Fibroblast of mammary gland (primary cell): ENCODE measurements around the gene DIP2C.
A peak's percentile ranks its signal among the peaks of the same experiment; 100 is the strongest.

Experiments used
- DNase-seq: peaks from one replicate; pipeline ENCODE4 v3.0.0-alpha.2; 2010; ENCODE audit warnings: low read depth
- H3K4me3 ChIP-seq: 2 replicates; pipeline ENCODE4 v1.5.1; 2011; ENCODE audit warnings: low read depth, mild to moderate bottlenecking, low read length, moderate library complexity; ENCODE audit not compliant: control insufficient read depth
- CTCF ChIP-seq: conservative IDR thresholded peaks from 2 replicates; pipeline ENCODE4 v1.5.1; 2011; ENCODE audit warnings: low read depth, low read length, inconsistent platforms; ENCODE audit not compliant: control insufficient read depth, insufficient read depth

The DIP2C gene

GRCh38 chr10:529468-530230, 159.8 kb downstream of the DIP2C start:
- no peak for DNase-seq
- TF ChIP-seq CTCF: no peak
- no peak overlapping the region for H3K4me3 ChIP-seq

- no peak for TF ChIP-seq CTCF
- no peak overlapping the region for H3K4me3 ChIP-seq
Observed at GRCh38 chr10:528173-529165, 161.0 kb downstream of the DIP2C start.

GRCh38 chr10:527416-527815, 162.1 kb downstream of the DIP2C start:
- no peak for TF ChIP-seq CTCF
- H3K4me3 ChIP-seq: no peak overlapping the region
- DNase-seq: no peak

More at GRCh38 chr10:528173-529165, 161.0 kb downstream of the DIP2C start:
- DNase-seq: no peak

GRCh38 chr10:526651-527312, 162.7 kb downstream of the DIP2C start:
- DNase-seq: no peak
- no peak overlapping the region for H3K4me3 ChIP-seq
- no peak for TF ChIP-seq CTCF

- no peak overlapping the region for H3K4me3 ChIP-seq
- TF ChIP-seq CTCF: no peak
- peak; percentile 51 for DNase-seq
Observed at GRCh38 chr10:525565-526315, 163.7 kb downstream of the DIP2C start.

- no peak for TF ChIP-seq CTCF
- no peak for DNase-seq
- H3K4me3 ChIP-seq: no peak overlapping the region
Observed at GRCh38 chr10:523925-524324, 165.5 kb downstream of the DIP2C start.
